Stimulated activated naive CD4-positive, alpha-beta T cell treated with Interleukin-2 at 50 U/mL for 16 hours (primary cell): ENCODE data around the gene ADAMTSL4.

ENCODE experiments used
- DNase-seq: peaks from one replicate; lab custom pipeline; 2025; lab: John Stamatoyannopoulos, UW

The ADAMTSL4 gene

DNA sequence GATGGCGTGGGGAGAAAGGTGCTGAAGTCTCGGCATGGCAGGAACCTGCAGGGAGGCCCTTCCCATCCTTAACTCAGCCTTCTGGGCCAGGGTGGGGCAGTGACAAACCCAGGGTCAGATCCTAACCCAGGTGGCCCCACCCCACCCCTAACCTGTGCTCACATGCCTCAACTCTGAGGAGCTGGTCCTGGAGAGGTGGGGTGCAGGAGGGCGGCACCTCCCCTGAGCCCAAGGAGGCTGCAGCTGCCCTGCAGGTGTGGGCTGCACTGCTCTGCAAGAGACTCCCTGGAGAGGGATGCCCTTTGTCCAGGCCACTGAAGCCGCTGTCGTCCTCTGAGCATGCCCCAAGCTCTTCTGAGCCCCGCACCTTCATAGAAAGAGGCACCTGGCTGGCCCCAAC, 15.2 kb upstream of the ADAMTSL4 start:
- no peak for DNase-seq

DNA sequence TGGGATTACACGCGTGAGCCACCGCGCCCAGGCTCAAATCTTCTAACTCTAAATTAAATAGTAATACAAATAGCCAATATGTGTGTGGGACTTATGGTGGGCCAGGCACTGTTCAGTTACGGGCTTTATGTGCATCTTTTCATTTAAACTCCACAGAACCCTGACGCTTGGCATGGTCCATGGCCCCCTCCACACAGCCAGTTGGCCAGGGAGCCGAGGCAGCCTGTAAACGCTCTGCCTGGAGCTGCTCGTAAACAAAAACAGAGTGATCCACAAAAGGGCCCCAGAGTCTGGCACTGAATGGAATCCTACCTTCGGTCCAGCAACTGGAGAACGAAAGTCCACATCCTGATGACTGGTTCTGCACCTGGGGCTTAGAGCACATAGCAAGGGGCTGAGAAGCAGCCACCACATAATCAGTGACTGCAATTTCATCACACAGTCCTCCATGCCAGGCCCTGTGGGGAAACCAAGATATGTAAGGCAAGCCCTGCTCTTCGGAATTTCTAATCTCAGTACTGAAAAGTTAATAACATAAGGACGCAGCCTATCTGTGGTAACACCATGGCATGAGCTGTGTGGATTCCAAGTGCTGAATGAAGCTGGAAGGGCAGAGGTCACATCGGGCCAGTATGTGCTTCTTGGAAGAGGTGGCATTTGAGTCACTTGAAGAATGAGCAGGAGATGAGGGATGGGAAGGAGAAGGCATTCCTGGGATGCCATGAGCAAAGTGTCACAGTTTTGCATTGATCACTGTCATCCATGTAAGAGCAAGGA, 13.5 kb upstream of the ADAMTSL4 start:
- DNase-seq: no peak

DNA sequence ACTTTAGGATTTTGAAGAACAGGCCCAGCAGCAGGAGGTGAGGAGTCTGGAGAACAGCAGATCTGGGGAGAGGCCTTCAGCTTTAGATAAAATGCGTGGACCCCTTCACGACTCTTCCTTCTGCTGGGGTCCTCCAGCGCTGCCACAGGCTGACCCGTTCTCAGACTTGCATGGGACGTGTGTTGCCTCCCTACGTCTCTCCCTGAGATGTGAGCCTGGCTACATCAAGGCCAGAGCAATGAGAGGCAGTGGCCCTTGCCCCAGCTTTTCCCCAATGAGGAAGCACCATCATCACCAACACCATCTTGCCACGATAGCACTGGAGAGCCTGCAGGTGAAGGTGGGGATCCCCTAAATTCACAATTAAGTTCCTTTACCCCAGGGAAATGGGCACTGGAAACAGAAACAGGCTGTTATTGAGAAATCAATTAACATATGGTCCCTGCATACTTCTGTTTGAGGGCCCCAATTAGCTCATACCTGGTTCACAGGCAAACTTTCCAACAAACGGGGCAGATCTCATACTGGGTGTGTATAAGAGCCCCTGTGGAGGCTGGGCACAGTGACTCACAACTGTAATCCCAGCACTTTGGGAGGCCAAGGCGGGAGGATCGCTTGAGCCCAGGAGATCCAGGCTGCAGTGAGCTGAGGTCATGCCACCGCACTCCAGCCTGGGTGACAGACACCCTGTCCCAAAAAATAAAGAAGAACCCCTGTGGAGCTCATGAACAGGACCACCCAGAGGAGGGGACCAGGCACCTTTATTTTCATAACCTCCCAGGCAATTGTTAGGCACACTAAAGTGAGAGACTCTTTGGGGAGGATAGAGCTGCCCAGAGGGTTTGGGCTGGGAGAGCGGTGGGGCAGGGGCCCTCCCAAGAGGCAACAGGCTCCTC, 12.1 kb upstream of the ADAMTSL4 start:
- DNase-seq: no peak

DNA sequence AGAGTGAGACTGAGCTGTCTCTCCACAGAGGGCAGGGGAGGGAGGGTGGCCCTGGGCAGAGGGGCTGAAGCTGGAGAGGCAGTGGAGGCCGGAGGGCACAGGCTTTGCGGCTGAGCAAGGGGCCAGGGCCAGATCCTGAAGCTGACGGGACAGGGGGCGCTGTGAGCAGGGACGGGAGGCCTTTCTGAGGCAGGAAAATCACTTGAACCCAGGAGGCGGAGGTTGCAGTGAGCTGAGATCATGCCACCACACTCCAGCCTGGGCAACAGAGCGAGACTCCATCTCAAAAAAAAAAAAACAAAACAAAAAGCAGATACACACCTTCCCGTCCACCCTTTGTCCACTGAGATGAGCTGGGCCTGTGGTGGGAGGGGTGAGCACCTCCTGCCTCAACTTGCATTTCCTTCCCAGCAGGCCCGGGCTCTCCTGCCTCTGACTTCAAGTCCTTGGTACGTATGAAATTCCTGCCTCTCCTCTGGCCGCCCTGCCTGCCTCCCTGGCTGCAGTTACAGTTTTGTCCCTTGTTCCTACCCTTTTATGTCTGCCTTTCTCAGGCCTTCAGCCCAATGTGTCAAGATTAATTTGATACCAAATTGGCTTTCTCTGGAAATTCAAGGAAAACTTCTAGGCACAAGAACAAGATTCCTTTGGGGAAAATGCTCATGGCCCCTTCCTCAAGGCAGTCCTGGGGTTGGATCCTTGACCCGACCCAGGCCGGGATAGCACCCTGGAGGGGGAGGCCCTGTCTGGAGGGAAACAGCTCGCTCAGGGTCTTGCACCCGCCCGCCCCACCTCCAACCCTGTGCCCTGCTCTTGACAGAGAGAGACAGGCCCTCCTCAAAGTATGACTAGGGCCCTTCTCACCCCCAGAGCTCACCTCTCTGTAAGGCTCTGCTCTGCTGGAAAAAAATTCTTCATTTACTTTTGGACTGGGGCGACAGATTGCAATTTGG, 11.2 kb upstream of the ADAMTSL4 start:
- no peak for DNase-seq

DNA sequence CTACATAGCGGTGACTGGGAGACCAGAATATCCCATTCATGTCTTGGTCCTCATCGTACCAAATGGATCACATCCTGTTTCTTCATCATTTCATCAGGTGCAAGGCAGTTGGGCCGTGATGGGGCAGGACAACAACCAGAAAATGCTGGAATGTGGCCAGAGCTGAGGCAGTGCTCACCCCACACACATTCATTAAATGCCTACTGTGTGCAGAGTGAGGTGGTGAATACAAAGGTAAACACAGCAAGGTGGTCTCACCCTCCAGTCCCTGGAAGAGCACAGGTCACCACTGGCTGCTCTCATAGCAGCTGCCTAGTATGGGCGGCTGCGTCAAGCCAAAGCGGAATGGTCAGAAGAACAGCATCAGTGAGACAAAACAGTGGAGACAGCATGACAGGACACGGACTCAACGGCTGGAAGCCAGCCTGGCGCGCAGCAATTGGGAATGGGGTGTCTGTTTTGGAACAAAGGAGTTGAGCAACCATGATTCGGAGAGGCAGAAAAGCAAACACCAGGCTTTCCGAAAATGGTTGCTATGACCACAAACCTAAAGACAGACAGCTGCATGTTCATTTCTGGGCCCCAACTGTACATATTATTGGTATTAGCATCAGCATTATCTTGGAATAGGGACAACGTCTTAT, 5.6 kb upstream of the ADAMTSL4 start:
- no peak for DNase-seq

DNA sequence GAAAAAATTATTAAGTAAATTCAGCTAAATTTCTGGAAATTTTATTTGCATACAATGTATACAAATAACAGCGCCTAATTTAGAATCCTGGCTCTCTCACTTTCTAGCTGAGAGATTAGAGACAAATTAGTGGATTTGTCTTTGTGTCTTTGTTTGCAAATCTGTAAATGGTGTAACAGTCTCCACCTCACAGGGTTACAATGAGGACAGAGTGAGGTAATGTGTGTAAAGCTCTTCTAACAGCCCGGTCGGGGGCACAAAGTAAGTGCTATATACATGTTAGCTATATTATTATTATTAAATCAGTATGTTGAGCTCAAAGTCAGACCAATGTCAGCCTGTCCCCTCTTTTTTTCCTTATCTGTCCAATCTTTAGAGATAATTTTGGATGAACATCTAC, 5.0 kb upstream of the ADAMTSL4 start:
- no peak for DNase-seq

DNA sequence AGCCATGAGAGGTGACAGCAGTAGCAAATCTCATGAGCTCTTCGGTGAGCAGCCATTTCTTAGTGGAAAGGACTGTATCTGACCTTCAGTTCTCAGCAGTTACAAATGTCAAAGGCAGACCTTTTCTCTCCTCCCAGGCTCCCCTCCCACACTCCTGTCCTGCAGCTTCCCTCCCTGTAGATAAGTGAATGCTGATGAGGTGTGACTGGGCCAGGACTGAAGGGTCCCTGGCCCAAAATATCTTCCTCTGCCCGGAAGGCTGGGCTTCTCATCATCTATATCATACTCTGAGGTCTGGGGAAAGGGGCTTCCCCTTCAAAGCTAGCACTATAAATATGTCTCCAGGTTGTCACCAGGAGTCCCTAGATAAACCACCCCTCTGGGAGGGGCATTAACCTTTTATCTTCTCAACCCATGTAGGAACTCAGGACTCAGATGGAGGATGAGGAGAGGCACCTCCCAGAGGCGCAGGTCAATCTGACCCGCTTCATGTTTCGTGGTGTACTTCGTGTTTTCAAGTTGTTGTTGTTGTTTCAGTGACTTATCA, 3.6 kb upstream of the ADAMTSL4 start:
- DNase-seq: no peak

DNA sequence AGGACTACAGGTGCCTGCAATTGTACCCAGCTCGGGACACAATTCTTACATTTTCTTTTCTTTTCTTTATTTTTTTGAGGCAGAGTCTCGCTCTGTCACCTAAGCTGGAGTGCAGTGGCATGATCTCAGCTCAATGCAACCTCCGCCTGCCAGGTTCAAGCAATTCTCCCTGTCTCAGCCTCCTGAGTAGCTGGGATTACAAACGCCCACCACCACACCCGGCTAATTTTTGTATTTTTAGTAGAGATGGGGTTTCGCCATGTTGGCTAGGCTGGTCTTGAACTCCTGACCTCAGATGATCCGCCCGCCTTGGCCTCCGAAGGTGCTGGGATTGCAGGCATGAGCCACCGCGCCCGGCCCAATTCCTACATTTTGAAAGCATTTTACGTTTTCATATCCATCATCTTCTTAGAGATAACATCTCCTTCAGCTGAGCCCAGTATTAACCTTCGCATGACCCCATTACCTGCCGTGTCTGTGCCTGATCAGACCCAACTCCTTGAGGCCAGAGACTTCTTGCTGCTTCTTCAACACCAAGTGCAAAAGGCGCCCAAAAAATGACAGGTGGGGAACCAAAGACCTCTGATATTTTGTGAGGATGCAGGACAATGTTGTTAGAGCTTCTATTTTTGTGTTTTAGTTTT, 2.8 kb upstream of the ADAMTSL4 start:
- no peak for DNase-seq

DNA sequence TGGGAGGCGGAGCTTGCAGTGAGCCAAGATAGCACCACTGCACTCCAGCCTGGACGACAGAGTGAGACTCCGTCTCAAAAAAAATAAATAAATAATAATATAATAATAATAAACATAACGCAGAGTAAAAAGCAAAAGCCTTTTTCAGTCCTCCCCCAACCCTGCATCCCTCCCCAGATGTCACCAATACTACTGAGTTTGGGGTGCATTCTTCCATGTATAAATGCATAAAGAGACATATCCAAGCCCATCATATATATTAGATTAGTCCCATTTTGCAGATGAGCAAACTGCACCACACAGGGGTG, 930 bp upstream of the ADAMTSL4 start:
- no peak for DNase-seq

DNA sequence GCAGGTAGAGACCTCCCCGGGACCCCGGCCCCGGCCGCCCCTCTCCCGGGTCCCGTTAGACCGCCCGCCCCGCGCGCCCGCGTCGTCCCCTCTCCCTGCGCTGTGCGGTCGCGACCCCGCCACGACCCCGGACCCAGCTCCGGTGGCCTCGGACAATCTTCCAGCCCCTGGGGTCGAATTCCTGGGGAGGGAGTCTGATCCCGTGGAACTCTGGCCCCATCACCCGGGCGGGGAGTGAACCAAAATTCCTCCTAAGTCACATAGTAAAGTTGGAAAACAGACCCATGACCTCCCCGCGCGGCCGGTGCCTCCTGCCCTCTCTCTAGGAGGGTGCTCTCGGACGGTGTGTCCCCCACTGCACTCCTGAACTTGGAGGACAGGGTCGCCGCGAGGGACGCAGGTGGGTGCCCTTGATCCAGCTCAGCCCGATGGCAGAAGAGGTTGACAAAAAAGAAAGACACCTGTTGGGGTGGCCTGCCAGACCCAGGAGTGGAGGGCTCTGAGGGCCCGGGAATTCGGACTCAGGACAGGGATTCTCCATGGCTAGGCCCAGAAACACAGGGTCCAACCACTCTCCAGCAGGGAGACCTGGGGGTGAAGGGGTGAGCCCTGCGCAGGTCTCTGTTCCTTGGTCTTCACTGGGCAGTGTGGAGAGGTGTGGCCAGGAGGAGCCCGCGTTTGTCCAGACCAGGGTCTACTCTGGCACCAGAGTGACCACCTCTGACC, 451 bp downstream of the ADAMTSL4 start:
- no peak for DNase-seq

DNA sequence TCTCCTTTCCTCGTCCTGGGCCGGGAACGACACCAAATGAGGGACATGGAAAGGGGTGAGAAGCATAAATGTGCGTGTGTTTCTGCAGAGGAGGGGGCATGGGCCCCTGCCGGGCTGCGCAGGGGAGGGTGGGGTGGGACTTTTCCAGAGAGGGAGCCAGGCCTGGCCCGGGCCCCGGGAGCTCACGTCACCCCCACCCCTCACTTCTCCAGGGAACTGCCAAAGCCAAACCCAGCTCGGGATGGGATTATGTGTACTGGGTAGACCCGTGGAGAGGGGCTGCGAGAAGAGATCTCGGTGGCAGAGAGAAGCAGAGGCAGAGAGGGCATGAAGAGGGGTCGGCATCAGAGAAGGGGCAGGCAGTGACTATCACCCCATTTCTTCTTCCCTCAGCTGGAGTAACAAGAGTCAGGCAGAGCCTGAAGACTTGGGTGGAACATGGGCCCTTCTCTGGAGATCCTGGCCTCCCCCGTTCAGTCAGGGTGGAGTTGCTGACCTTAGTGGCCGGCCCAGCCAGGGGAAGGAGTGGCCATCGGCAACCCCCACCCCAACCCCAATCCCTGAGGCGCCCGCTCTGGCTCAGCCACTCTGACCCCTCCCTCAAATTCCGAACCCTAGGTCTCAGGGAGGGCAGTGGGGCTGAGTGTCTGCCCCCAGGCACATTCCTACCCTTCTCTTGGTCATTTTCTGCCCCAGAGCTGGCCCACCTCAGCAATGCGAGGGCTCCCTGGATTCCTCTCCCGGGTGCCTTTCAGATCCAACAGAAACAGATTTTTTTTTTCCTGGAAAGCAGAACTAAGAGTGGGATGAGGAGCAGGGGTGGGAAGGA, 1.2 kb downstream of the ADAMTSL4 start:
- DNase-seq: no peak

DNA sequence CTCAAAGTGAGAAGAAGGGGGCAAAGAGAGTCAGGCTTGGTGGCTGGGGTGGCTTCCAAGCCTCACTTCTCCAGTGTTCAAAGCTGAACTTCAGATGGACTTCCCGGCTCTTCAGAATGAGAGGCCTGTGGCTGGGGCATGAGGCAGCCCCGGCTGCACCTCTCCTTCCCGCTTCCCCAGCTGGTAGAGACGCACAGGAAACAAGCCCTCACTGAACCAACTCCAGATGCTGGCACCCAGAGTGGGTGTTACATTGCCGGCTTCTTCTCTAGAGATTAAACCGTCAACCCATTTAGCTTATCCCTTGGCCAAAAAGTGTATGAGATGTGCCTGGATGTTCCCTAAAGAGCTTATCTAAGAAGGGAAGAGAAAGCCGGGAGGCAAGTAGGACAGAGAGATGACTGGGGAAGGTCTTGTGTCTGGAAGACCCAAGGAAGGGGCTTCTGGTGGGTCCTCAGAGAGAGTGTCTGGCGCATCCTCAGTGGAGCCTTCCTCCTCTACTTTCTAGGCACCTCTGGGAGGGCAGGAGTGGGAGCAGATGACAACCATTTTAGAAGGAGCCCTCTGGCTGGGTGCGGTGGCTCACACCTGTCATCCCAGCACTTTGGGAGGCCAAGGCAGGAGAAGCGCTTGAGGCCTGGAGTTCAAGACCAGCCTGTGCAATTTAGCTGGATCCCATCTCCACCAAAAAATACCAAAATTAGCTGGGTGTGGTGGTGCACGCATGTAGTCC, 2.0 kb downstream of the ADAMTSL4 start:
- DNase-seq: no peak

DNA sequence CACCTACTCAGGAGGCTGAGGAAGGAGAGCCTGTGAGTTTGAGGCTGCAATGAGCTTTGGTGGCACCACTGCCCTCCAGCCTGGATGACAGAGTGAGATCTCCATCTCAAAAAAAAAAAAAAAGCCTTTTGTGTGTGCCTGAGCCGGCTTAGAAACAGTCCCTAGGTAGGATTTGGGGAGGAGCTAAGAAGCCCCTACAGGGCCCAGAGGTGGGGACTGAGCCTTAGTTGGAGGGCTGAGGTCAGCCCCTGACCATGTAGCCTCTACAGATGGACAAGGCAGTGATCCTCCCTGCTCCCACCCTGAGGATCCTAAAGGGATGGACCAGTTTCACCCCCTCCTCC, 2.5 kb downstream of the ADAMTSL4 start:
- DNase-seq: no peak

DNA sequence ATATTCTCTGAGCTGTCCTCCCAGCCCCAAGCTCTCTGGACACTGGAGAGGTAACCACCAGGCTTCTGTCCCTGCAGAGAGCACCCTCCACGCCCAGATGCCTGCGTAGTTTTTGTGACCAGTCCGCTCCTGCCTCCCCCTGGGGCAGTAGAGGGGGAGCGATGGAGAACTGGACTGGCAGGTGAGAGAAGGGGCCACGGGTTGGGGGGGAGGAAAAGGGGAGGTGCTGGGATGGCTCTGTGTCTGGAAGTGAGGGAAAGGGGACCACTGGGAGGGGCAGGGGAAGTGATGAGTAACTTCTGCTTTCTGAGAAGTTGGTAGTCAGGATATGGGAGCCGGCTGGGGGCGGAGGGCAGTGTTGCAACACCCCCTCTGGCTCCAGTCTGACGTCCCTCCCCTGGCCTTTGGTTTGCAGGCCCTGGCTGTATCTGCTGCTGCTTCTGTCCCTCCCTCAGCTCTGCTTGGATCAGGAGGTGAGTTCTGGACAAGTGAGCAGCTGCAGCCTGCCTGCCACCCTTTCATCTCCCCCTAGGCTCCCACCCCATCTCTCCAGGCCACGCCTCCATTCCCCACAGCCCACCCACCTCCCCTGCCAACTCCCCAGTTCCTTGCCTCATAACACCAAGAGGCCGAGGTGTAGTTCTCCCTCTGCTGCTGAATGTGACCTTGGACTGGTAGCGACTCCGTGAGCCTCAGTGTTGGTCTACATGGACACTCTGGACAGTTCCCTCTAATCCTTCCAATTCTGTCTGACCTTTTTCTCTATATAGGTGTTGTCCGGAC, 3.1 kb downstream of the ADAMTSL4 start:
- DNase-seq: no peak

DNA sequence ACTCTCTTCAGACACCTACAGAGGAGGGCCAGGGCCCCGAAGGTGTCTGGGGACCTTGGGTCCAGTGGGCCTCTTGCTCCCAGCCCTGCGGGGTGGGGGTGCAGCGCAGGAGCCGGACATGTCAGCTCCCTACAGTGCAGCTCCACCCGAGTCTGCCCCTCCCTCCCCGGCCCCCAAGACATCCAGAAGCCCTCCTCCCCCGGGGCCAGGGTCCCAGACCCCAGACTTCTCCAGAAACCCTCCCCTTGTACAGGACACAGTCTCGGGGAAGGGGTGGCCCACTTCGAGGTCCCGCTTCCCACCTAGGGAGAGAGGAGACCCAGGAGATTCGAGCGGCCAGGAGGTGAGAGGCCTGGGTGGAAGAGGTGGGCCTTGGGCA, 3.7 kb downstream of the ADAMTSL4 start:
- no peak for DNase-seq

DNA sequence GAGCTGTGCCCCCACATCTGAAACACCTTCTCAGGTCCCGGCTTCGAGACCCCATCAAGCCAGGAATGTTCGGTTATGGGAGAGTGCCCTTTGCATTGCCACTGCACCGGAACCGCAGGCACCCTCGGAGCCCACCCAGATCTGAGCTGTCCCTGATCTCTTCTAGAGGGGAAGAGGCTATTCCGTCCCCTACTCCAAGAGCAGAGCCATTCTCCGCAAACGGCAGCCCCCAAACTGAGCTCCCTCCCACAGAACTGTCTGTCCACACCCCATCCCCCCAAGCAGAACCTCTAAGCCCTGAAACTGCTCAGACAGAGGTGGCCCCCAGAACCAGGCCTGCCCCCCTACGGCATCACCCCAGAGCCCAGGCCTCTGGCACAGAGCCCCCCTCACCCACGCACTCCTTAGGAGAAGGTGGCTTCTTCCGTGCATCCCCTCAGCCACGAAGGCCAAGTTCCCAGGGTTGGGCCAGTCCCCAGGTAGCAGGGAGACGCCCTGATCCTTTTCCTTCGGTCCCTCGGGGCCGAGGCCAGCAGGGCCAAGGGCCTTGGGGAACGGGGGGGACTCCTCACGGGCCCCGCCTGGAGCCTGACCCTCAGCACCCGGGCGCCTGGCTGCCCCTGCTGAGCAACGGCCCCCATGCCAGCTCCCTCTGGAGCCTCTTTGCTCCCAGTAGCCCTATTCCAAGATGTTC, 4.3 kb downstream of the ADAMTSL4 start:
- DNase-seq: no peak

DNA sequence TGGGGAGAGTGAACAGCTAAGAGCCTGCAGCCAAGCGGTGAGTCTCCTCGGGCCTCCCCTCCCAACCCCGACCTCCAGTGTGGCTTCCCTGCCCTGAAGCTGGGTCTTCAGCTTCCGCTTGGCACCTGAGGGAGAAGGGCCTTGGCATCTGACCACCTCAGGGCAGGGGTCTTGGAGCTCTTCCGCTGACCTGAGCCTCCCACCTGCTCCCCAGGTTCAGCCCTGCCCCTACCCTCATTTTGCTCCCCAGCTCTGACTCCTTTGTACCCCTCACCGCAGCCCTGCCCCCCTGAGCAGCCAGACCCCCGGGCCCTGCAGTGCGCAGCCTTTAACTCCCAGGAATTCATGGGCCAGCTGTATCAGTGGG, 4.9 kb downstream of the ADAMTSL4 start:
- DNase-seq: no peak
